OCI-LY3 (cell line): Measurements from ENCODE around the gene LENG9.

Source experiments
- EZH2phosphoT487 ChIP-seq: fragments of 200-600 bp; shearing (Covaris generic); IDR thresholded peaks from 2 replicates; pipeline ENCODE4 v1.6.1; 2018; ENCODE audit warnings: antibody characterized with exemption, mixed run types, low read depth
- TF ChIP-seq, protein P1 (sequence below): fragments of 200-600, 300-600 bp; sonication (generic); IDR thresholded peaks from 2 replicates; pipeline ENCODE4 v1.5.1; 2014; ENCODE audit warnings: antibody characterized with exemption, low read length, low read depth

DNA sequence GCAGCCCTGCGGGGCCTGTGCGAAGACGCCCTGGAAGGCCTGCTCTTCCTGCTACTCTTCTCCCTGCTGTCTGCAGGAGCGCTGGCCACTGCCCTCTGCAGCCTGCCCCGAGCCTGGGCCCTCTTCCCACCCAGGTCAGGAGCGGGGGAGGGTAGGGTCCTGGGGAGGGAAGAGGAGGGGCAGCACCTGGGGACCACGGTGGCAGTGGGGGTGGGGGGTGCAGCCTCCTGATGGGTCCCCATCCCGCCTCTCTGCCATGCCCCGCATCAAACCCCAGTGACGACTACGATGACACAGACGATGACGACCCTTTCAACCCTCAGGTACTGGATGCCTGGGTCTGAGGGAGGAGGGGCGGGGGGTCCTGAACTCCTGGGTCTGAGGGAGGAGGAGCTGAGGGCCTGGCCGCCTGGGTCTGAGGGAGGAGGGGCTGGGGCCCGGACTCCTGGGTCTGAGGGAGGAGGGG lies 28.0 kb downstream of the LENG9 start:
- TF ChIP-seq, protein P1, sequence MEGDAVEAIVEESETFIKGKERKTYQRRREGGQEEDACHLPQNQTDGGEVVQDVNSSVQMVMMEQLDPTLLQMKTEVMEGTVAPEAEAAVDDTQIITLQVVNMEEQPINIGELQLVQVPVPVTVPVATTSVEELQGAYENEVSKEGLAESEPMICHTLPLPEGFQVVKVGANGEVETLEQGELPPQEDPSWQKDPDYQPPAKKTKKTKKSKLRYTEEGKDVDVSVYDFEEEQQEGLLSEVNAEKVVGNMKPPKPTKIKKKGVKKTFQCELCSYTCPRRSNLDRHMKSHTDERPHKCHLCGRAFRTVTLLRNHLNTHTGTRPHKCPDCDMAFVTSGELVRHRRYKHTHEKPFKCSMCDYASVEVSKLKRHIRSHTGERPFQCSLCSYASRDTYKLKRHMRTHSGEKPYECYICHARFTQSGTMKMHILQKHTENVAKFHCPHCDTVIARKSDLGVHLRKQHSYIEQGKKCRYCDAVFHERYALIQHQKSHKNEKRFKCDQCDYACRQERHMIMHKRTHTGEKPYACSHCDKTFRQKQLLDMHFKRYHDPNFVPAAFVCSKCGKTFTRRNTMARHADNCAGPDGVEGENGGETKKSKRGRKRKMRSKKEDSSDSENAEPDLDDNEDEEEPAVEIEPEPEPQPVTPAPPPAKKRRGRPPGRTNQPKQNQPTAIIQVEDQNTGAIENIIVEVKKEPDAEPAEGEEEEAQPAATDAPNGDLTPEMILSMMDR = no peak
- TF ChIP-seq EZH2phosphoT487 = no peak
